GM23338 (cell line): Measurements from ENCODE around the gene APBA2. TPM values are rescaled to one million over a fixed set of nuclear protein-coding genes. Genes with fewer than 3 reads are reported as not detected.
A peak's percentile ranks its signal among the peaks of the same experiment; 100 is the strongest.

Experiments used
- ATAC-seq: fragments of 200-7000 bp; cut with Tn5 transposase; 3 replicates; pipeline ENCODE4 v1.9.1; 2020
- DNase-seq: peaks from one replicate; pipeline ENCODE4 v3.0.0-alpha.2; 2015; ENCODE audit warnings: low spot score
- H2AFZ ChIP-seq: fragments of 200-600 bp; sonication (generic); 2 replicates; pipeline ENCODE4 v1.8.0; 2016; ENCODE audit warnings: antibody characterized with exemption, mild to moderate bottlenecking, moderate library complexity
- H3F3A ChIP-seq: fragments of 200-600 bp; sonication (generic); replicated peaks from 2 replicates; pipeline ENCODE4 v1.8.0; 2017; ENCODE audit warnings: antibody characterized with exemption, mixed run types, low read depth
- H3K27ac ChIP-seq: fragments of 200-600 bp; sonication (generic); 2 replicates; pipeline ENCODE4 v1.6.1; 2016; ENCODE audit warnings: low read depth
- H3K27me3 ChIP-seq: fragments of 200-600 bp; sonication (generic); 2 replicates; pipeline ENCODE4 v1.8.0; 2016; ENCODE audit warnings: mild to moderate bottlenecking, mixed run types, moderate library complexity; ENCODE audit not compliant: insufficient read depth
- H3K36me3 ChIP-seq: fragments of 200-600 bp; sonication (generic); 2 replicates; pipeline ENCODE4 v1.8.0; 2016; ENCODE audit warnings: mild to moderate bottlenecking; ENCODE audit not compliant: insufficient read depth
- H3K4me1 ChIP-seq: fragments of 200-600 bp; sonication (generic); 2 replicates; pipeline ENCODE4 v1.8.0; 2016; ENCODE audit warnings: mild to moderate bottlenecking, moderate library complexity; ENCODE audit not compliant: insufficient read depth
- H3K4me2 ChIP-seq: fragments of 200-600 bp; sonication (generic); 2 replicates; pipeline ENCODE4 v1.7.1; 2017; ENCODE audit warnings: mixed run types
- H3K4me3 ChIP-seq: fragments of 200-600 bp; sonication (generic); 2 replicates; pipeline ENCODE4 v1.6.1; 2016; ENCODE audit warnings: mixed run types
- H3K79me2 ChIP-seq: fragments of 200-600 bp; sonication (generic); replicated peaks from 2 replicates; pipeline ENCODE4 v1.8.0; 2017; ENCODE audit warnings: mild to moderate bottlenecking; ENCODE audit not compliant: insufficient read depth
- H3K9me2 ChIP-seq: fragments of 200-600 bp; sonication (generic); 2 replicates; pipeline ENCODE4 v1.8.0; 2017; ENCODE audit not compliant: insufficient read depth
- H4K20me1 ChIP-seq: fragments of 200-600 bp; sonication (generic); replicated peaks from 2 replicates; pipeline ENCODE4 v1.8.0; 2017; ENCODE audit warnings: mild to moderate bottlenecking; ENCODE audit not compliant: insufficient read depth
- H3K27ac Mint-ChIP-seq: 2 replicates; pipeline ENCODE4 v1.8.0; 2020; ENCODE audit warnings: inconsistent platforms, mild to moderate bottlenecking, moderate library complexity, mixed read lengths
- H3K27me3 Mint-ChIP-seq: 3 replicates; pipeline ENCODE4 v1.8.0; 2022; ENCODE audit warnings: low read depth, mild to moderate bottlenecking, moderate library complexity, mixed read lengths, inconsistent platforms; ENCODE audit not compliant: insufficient read depth, poor library complexity
- H3K36me3 Mint-ChIP-seq: 3 replicates; pipeline ENCODE4 v1.8.0; 2021; ENCODE audit warnings: low read depth, mild to moderate bottlenecking, inconsistent platforms, moderate library complexity, mixed read lengths
- H3K4me1 Mint-ChIP-seq: 3 replicates; pipeline ENCODE4 v1.8.0; 2020; ENCODE audit warnings: mild to moderate bottlenecking, inconsistent platforms, mixed read lengths
- H3K4me3 Mint-ChIP-seq: 3 replicates; pipeline ENCODE4 v1.8.0; 2021; ENCODE audit warnings: moderate library complexity, mild to moderate bottlenecking, inconsistent platforms, mixed read lengths
- H3K9me3 Mint-ChIP-seq: 3 replicates; pipeline ENCODE4 v1.8.0; 2020; ENCODE audit warnings: moderate library complexity, mild to moderate bottlenecking, inconsistent platforms, mixed read lengths
- NANOG ChIP-seq: IDR thresholded peaks from 2 replicates; pipeline ENCODE4 v1.6.1; 2016; ENCODE audit warnings: antibody characterized with exemption, borderline replicate concordance
- REST ChIP-seq: IDR thresholded peaks from one replicate; pipeline ENCODE4 v1.6.1; 2018; ENCODE audit warnings: antibody characterized with exemption; ENCODE audit not compliant: unreplicated experiment
- ZNF114 ChIP-seq: fragments of 250-450 bp; sonication (Bioruptor Pico); IDR thresholded peaks from 2 replicates; pipeline ENCODE4 v1.5.0; 2020; ENCODE audit warnings: mild to moderate bottlenecking, moderate library complexity
- polyA plus RNA-seq: library from polyadenylated mRNA; unstranded; fragments of >200 nt; fragmentation: Nextera tagmentation; extraction: Ambion mirVana; gene quantifications from 2 replicates; pipeline ENCODE4 v1.2.1, GENCODE V29; 2016
- total RNA-seq: library from RNA; depleted of rRNA; stranded (reverse); fragments of >200 nt; shearing (Covaris generic); gene quantifications from 2 replicates; pipeline ENCODE4 v1.2.3, GENCODE V29; 2014

APBA2 gene
- total and polyA plus RNA-seq, 2 experiments from 2014 or later: 5.9 to 24.7 TPM

DNA sequence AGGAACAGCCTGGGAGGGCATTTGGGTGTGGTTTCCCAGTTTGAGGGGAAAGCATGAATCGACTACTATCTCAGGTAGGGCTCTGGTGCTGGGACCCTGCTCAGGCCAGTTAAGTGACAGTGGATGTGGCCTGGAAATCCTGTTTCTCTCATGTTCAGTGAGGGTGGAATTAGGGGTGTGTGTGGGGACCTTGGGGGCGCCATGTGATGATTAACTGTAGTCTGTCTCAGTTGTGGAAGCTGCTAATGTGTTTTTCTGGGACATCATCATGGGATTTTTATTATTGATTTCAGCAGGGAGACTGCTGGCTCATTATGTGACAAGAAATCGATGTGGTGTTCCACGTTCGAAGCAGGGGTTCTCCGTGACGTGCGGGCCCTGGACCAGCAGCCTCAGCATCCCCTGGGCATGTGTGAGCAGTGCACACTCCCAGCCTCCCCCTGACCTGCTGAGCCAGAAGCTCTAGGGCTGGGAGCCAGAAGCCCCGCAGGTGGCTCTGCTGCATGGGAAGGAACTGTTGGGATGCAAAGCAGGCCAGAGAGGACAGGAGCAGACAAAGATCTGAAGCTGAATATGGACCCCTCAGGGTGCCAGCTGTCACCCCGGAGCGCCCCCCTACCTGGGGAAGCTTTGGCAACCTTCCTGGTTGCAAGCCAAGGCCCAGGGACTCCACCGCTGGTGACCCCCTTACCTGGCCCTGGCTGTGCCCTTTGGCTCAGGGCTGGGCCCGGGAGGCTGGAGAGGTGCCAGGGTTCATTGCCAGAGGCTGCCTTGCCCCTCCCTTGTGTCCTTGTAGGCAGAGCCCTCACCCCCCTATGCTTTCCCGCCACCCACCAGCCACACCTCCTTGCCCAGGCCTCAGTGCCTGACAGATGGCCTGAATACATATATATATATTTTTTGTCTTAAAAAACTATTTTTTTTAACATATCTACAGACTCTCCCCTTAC is 149.8 kb downstream of the APBA2 start:
- Mint-ChIP-seq H3K4me3 (no peak overlapping the region), H3K9me3 (peaks cover 7% of the 10 kb centered on the region; the same call in 2 of the 3 replicates), H3K4me1 (peaks cover 33% of the 10 kb centered on the region), H3K27me3 (peaks cover 3% of the 10 kb centered on the region), H3K27ac (peak overlapping the region; percentile 51; the same call in 1 of the 2 replicates), H3K36me3 (peaks cover 11% of the 10 kb centered on the region)
- H3K27ac ChIP-seq: no peak overlapping the region
- no peaks in the 10 kb centered on the region for H4K20me1 ChIP-seq
- no peaks in the 10 kb centered on the region for H3K36me3 ChIP-seq
- no peak for TF ChIP-seq NANOG
- TF ChIP-seq REST: no peak
- H3K9me2 ChIP-seq: 0 out of 2 replicates have a peak, but pooled peaks cover 3% of the 10 kb centered on the region
- ATAC-seq: peak; percentile 50
- H2AFZ ChIP-seq: no peak overlapping the region
- no peaks in the 10 kb centered on the region for H3K79me2 ChIP-seq
- no peak for DNase-seq
- H3K4me3 ChIP-seq: no peak overlapping the region
- no peak overlapping the region for H3K4me2 ChIP-seq
- H3K4me1 ChIP-seq: peaks cover 20% of the 10 kb centered on the region; the same call in 1 of the 2 replicates
- H3K27me3 ChIP-seq: no peaks in the 10 kb centered on the region
- H3F3A ChIP-seq: no peaks in the 10 kb centered on the region

DNA sequence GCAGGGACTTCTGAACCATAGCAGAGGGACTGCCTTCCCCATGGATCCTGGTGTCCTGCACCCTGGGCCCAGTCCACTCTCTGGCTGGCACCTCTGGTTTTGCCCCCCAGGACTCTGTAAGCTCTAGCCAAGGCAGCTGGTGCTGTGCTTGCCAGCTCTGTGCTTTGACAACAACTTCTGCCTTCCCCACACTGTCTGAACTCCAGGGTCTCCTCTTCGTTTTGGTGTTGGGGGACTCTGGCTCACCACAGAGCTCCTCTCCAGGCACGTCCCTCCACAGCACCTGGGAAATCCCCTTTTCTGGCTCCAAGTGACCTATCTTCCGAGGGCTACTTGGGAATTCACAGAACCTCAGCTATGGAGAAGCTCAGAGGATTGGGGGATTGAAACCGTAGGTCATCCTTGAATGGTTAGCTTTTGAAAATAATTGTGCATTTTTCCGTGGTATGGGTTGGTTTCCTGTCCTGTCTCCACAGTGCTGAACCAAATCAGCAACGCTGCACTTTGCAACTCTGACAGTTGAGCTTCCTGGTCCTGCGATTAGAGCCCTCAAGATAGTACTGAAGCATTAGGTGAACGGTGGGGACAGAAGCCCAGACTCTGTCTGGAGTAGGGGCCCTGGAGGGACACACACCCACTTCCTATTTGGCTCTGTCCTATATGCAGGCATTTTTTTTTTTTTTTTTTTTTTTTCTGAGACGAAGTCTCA is 152.4 kb downstream of the APBA2 start:
- Mint-ChIP-seq H3K36me3 (peaks cover 5% of the 10 kb centered on the region; the same call in 2 of the 3 replicates), H3K9me3 (peaks cover 7% of the 10 kb centered on the region; the same call in 2 of the 3 replicates), H3K27me3 (peaks cover 6% of the 10 kb centered on the region), H3K4me3 (no peak overlapping the region), H3K27ac (no peak overlapping the region), H3K4me1 (peaks cover 37% of the 10 kb centered on the region)
- Histone ChIP-seq H3K79me2 (no peaks in the 10 kb centered on the region), H4K20me1 (no peaks in the 10 kb centered on the region), H3K4me1 (peaks cover 27% of the 10 kb centered on the region), H3K4me3 (no peak overlapping the region), H3K4me2 (no peak overlapping the region), H3K27me3 (no peaks in the 10 kb centered on the region), H3K9me2 (0 out of 2 replicates have a peak, but pooled peaks cover 3% of the 10 kb centered on the region), H3F3A (no peaks in the 10 kb centered on the region), H2AFZ (no peak overlapping the region), H3K27ac (no peak overlapping the region), H3K36me3 (no peaks in the 10 kb centered on the region)
- TF ChIP-seq NANOG (no peak), ZNF114 (CRISPR knock-in tag) (no peak)
- ATAC-seq (no peak), DNase-seq (no peak)
